Left ventricle myocardium superior (tissue), 1 donor: ENCODE measurements around the gene GPD2. TPM values are rescaled to one million over a fixed set of nuclear protein-coding genes. Genes with fewer than 3 reads are reported as not detected.
"Not testable (repeated sequence)": the region's sequence is repeated elsewhere in the genome, so short reads cannot be mapped to it uniquely, and the experiment has no call there.

Experiments used
- ATAC-seq: fragments of 200-7000 bp; cut with Tn5 transposase; one replicate; pipeline ENCODE4 v1.9.1; 2020; ENCODE audit warnings: mild to moderate bottlenecking, moderate library complexity
- DNase-seq: peaks from one replicate; pipeline ENCODE4 v3.0.0-alpha.2; 2020
- intact Hi-C: fragments of 100-400 bp; cut with micrococcal nuclease; formaldehyde crosslinking; loops from one replicate; pipeline ENCODE4 v1.11.0; 2022
- total RNA-seq: library from RNA; stranded (reverse); fragmentation: NEBNext Ultra II Directional; extraction: Animal tissue kit (Norgen Biotek cat#: 25700); gene quantifications from one replicate; pipeline ENCODE4 v1.2.1, GENCODE V29; 2021
- donor health status: DM: no; HTN: yes; CAD: no; lungs with severe emphysema.

GPD2 gene
- total RNA-seq, 1 donor from 2014 or later, result 18.5 TPM

GRCh38 chr2:156511803-156512202 is 75.6 kb downstream of the GPD2 start:
- DNase-seq, result no peak
- ATAC-seq, result no peak
- intact Hi-C loops, result no loop called here

- no peak for ATAC-seq
- DNase-seq, result no peak
- intact Hi-C loops, result no loop called here
Measured at GRCh38 chr2:156512451-156512850, 76.3 kb downstream of the GPD2 start.

- intact Hi-C loops, result no loop called here
- DNase-seq (no peak), ATAC-seq (no peak)
Measured at GRCh38 chr2:156513219-156513618, 77.0 kb downstream of the GPD2 start.

GRCh38 chr2:156517419-156517818 is 81.2 kb downstream of the GPD2 start:
- DNase-seq (no peak), ATAC-seq (no peak)
- intact Hi-C loops, result no loop called here

GRCh38 chr2:156518138-156518537 is 82.0 kb downstream of the GPD2 start:
- no peak for ATAC-seq
- no peak for DNase-seq
- intact Hi-C loops, result no loop called here

- DNase-seq, result no peak
- intact Hi-C loops, result no loop called here
- no peak for ATAC-seq
Measured at GRCh38 chr2:156522864-156523440, 86.8 kb downstream of the GPD2 start.

GRCh38 chr2:156526950-156527636 is 90.9 kb downstream of the GPD2 start:
- ATAC-seq, result no peak
- DNase-seq, result no peak
- intact Hi-C loops, result no loop called here

- ATAC-seq, DNase-seq, intact Hi-C loops: not testable (repeated sequence)
Measured at GRCh38 chr2:156528583-156528982, 92.4 kb downstream of the GPD2 start.

GRCh38 chr2:156532989-156533388 is 96.8 kb downstream of the GPD2 start:
- ATAC-seq, result no peak
- DNase-seq, result no peak
- intact Hi-C loops, result no loop called here

- DNase-seq (no peak), ATAC-seq (no peak)
- intact Hi-C loops, result no loop called here
Measured at GRCh38 chr2:156536534-156536933, 100.4 kb downstream of the GPD2 start.

- no peak for DNase-seq
- intact Hi-C loops, result no loop called here
- no peak for ATAC-seq
Measured at GRCh38 chr2:156537141-156537540, 101.0 kb downstream of the GPD2 start.

GRCh38 chr2:156538083-156538504 is 101.9 kb downstream of the GPD2 start:
- DNase-seq (no peak), ATAC-seq (no peak)
- intact Hi-C loops, result no loop called here

- intact Hi-C loops, result no loop called here
- no peak for ATAC-seq
Measured at GRCh38 chr2:156539086-156539860, 103.1 kb downstream of the GPD2 start.

GRCh38 chr2:156540706-156541105 is 104.5 kb downstream of the GPD2 start:
- ATAC-seq, result no peak
- intact Hi-C loops, result no loop called here

More at GRCh38 chr2:156539086-156539860, 103.1 kb downstream of the GPD2 start:
- no peak for DNase-seq

GRCh38 chr2:156541229-156541628 is 105.0 kb downstream of the GPD2 start:
- ATAC-seq (no peak), DNase-seq (no peak)
- intact Hi-C loops, result no loop called here

More at GRCh38 chr2:156540706-156541105, 104.5 kb downstream of the GPD2 start:
- DNase-seq, result no peak

GRCh38 chr2:156541706-156542105 is 105.5 kb downstream of the GPD2 start:
- no peak for ATAC-seq
- no peak for DNase-seq
- intact Hi-C loops, result no loop called here

GRCh38 chr2:156548413-156548812 is 112.2 kb downstream of the GPD2 start:
- DNase-seq (no peak), ATAC-seq (no peak)
- intact Hi-C loops, result no loop called here

GRCh38 chr2:156553714-156554442 is 117.7 kb downstream of the GPD2 start:
- DNase-seq (no peak), ATAC-seq (no peak)
- intact Hi-C loops, result no loop called here

GRCh38 chr2:156561326-156561725 is 125.1 kb downstream of the GPD2 start:
- DNase-seq, result no peak
- intact Hi-C loops, result no loop called here
- no peak for ATAC-seq

- intact Hi-C loops, result no loop called here
- peak; percentile 48 for ATAC-seq
- no peak for DNase-seq
Measured at GRCh38 chr2:156562124-156562523, 125.9 kb downstream of the GPD2 start.
